Gastroesophageal sphincter (tissue), 4 donors: Measurements from ENCODE around the gene PPP2R3B. TPM values are rescaled to one million over a fixed set of nuclear protein-coding genes. Genes with fewer than 3 reads are reported as not detected.

Experiments
- ATAC-seq: fragments of 150-250 bp; one replicate; pipeline ENCODE4 v1.9.1; 2016; ENCODE audit warnings: mild to moderate bottlenecking, moderate library complexity
- H3K27ac ChIP-seq, 4 donors: fragments of 200-600 bp; sonication (generic) in 3 of 4; 1 replicate in 3 of 4; 2 replicates in 1 of 4; pipeline ENCODE4 v1.5.1; 2016 to 2019
- H3K27me3 ChIP-seq: fragments of 200-600 bp; sonication (generic); one replicate; pipeline ENCODE4 v1.5.1; 2019
- H3K36me3 ChIP-seq, 2 donors: fragments of 200-600 bp; sonication (generic); one replicate each; pipeline ENCODE4 v1.5.1; 2019; ENCODE audit warnings: control low read depth in 1 of 2
- H3K4me1 ChIP-seq, 3 donors: fragments of 200-600 bp; sonication (generic); 1 replicate in 2 of 3; 2 replicates in 1 of 3; pipeline ENCODE4 v1.5.1; 2016 to 2019; ENCODE audit warnings: control low read depth in 2 of 3
- H3K4me3 ChIP-seq, 2 donors: fragments of 200-600 bp; sonication (generic); one replicate each; pipeline ENCODE4 v1.5.1; 2019; ENCODE audit warnings: mild to moderate bottlenecking in 1 of 2, moderate library complexity in 1 of 2
- H3K9me3 ChIP-seq, 3 donors: fragments of 200-600 bp; sonication (generic); one replicate each; pipeline ENCODE4 v1.5.1; 2017 to 2019; ENCODE audit warnings: control low read depth in 2 of 3
- CTCF ChIP-seq, 4 experiments: fragments of 200-600 bp in 2 of 4; fragments of 450-650 bp in 2 of 4; sonication (generic) in 1 of 4; IDR thresholded peaks; one replicate each; pipeline ENCODE4 v1.5.1; 2017 to 2019; ENCODE audit warnings: antibody characterized with exemption in 4 of 4, mild to moderate bottlenecking in 2 of 4, moderate library complexity in 2 of 4
- EP300 ChIP-seq: sonication (generic); formaldehyde crosslinking; IDR thresholded peaks from one replicate; pipeline ENCODE4 v1.6.1; 2017; ENCODE audit warnings: antibody characterized with exemption, mild to moderate bottlenecking
- POLR2A ChIP-seq, 2 donors: fragments of 450-650 bp; IDR thresholded peaks; one replicate each; pipeline ENCODE4 v1.6.1; 2017; ENCODE audit warnings: antibody characterized with exemption in 2 of 2, mild to moderate bottlenecking in 2 of 2, moderate library complexity in 1 of 2
- POLR2AphosphoS5 ChIP-seq: sonication (generic); formaldehyde crosslinking; IDR thresholded peaks from one replicate; pipeline ENCODE4 v1.6.1; 2017; ENCODE audit warnings: antibody characterized with exemption
- WGBS, 2 donors: methylation state at CpG; one replicate each; pipeline ENCODE4 v1.1.5; 2018; ENCODE audit warnings: low coverage in 1 of 2; 5-methylcytosine and 5-hydroxymethylcytosine counted together
- total RNA-seq, 4 donors: library from RNA; depleted of rRNA; stranded (reverse); fragments of >200 nt; gene quantifications; one replicate each; pipeline ENCODE4 v1.1.0, GENCODE V29; 2016

Gene PPP2R3B
- total RNA-seq, 4 donors from 2014 or later, result 3.8 to 6.5 (median 5.1) TPM

- Histone ChIP-seq H3K27ac (peak overlapping the region; percentile 39 to 98 (median 96)), H3K4me3 (peak overlapping the region; percentile 34 to 83), H3K9me3 (no peaks in the 10 kb centered on the region), H3K27me3 (no peaks in the 10 kb centered on the region), H3K4me1 (peaks cover 0 to 42% (median 9%) of the 10 kb centered on the region in 3 donors), H3K36me3 (peaks cover 0 to 33% of the 10 kb centered on the region in 2 donors)
- TF ChIP-seq POLR2A (IDR thresholded peaks at IDR 0.05) (peak; percentile 75 to 87), CTCF (IDR thresholded peaks at IDR 0.05) (peak in 2 of 4 experiments; percentile 5 to 7), EP300 (no peak), POLR2AphosphoS5 (peak; percentile 11)
- WGBS, 2 donors, result 4% methylated on average over 5 to 16 of the region's 61 CpGs
- peak; percentile 84 for ATAC-seq
Measured at GRCh38 chrX:318068-318738, 68.5 kb downstream of the PPP2R3B start.

GRCh38 chrX:317424-318067, 69.2 kb downstream of the PPP2R3B start:
- peaks cover 0 to 36% (median 9%) of the 10 kb centered on the region in 3 donors for H3K4me1 ChIP-seq
- H3K36me3 ChIP-seq, result peaks cover 0 to 40% of the 10 kb centered on the region in 2 donors
- peak overlapping the region; percentile 30 to 98 (median 96) for H3K27ac ChIP-seq
- no peaks in the 10 kb centered on the region for H3K9me3 ChIP-seq
- WGBS, 2 donors, result 74% methylated on average over 7 of the region's 28 CpGs; no CpG with 5 or more reads in 1 of the 2 donors
- no peak for ATAC-seq
- TF ChIP-seq POLR2A (IDR thresholded peaks at IDR 0.05) (no peak), POLR2AphosphoS5 (no peak), CTCF (IDR thresholded peaks at IDR 0.05) (no peak), EP300 (no peak)
- no peaks in the 10 kb centered on the region for H3K27me3 ChIP-seq
- H3K4me3 ChIP-seq, result peak overlapping the region; percentile 34 to 83

- no peak overlapping the region for H3K4me3 ChIP-seq
- no peaks in the 10 kb centered on the region for H3K27me3 ChIP-seq
- no peaks in the 10 kb centered on the region for H3K9me3 ChIP-seq
- WGBS, 2 donors, result 82 to 95% methylated on average over 4 to 14 of the region's 50 CpGs
- peak overlapping the region in 3 of 4 donors; percentile 96 to 98 (median 96) for H3K27ac ChIP-seq
- H3K4me1 ChIP-seq, result peaks cover 0 to 36% (median 9%) of the 10 kb centered on the region in 3 donors
- TF ChIP-seq POLR2AphosphoS5 (no peak), POLR2A (IDR thresholded peaks at IDR 0.05) (no peak), EP300 (no peak), CTCF (IDR thresholded peaks at IDR 0.05) (no peak)
- H3K36me3 ChIP-seq, result peaks cover 0 to 49% of the 10 kb centered on the region in 2 donors
- ATAC-seq, result no peak
Measured at GRCh38 chrX:316351-317325, 70.1 kb downstream of the PPP2R3B start.

- ATAC-seq, result no peak
- Histone ChIP-seq H3K9me3 (no peaks in the 10 kb centered on the region), H3K4me1 (peaks cover 0 to 25% (median 5%) of the 10 kb centered on the region in 3 donors), H3K27me3 (no peaks in the 10 kb centered on the region), H3K36me3 (peaks cover 0 to 64% of the 10 kb centered on the region in 2 donors), H3K27ac (no peak overlapping the region), H3K4me3 (no peak overlapping the region)
- 86% methylated on average over 2 of the region's 51 CpGs; no CpG with 5 or more reads in 1 of the 2 donors for whole genome bisulfite sequencing, 2 donors
- TF ChIP-seq EP300, result no peak
Measured at GRCh38 chrX:314781-315595, 71.7 kb downstream of the PPP2R3B start.
